OCI-LY3 (cell line): ENCODE data around the gene CCDC150.

Experiments used
- H2AFZ ChIP-seq: fragments of 200-600, 300-600 bp; shearing (Covaris generic); 2 replicates; pipeline ENCODE4 v1.6.0; 2014; ENCODE audit warnings: antibody characterized with exemption, low read depth, low read length
- H3K27ac ChIP-seq: fragments of 200-600, 300-600 bp; sonication (generic); 2 replicates; pipeline ENCODE4 v1.5.1; 2014; ENCODE audit warnings: mild to moderate bottlenecking, low read length, moderate library complexity, mixed read lengths
- H3K27me3 ChIP-seq: fragments of 200-600, 300-600 bp; sonication (generic); 2 replicates; pipeline ENCODE4 v1.6.1; 2014; ENCODE audit warnings: low read depth, low read length, mixed read lengths
- H3K36me3 ChIP-seq: fragments of 200-600, 300-600 bp; sonication (generic); replicated peaks from 2 replicates; pipeline ENCODE3; 2014; ENCODE audit warnings: low read depth, low read length, mixed read lengths
- H3K4me1 ChIP-seq: fragments of 300-600, 200-600 bp; sonication (generic); 2 replicates; pipeline ENCODE4 v1.6.1; 2014; ENCODE audit warnings: low read length, mixed read lengths
- H3K4me2 ChIP-seq: fragments of 200-600, 300-600 bp; sonication (generic); 2 replicates; pipeline ENCODE4 v1.6.1; 2014; ENCODE audit warnings: low read length, mixed read lengths
- H3K4me3 ChIP-seq: fragments of 300-600, 200-600 bp; sonication (generic); 2 replicates; pipeline ENCODE4 v1.5.1; 2014; ENCODE audit warnings: antibody characterized with exemption, mild to moderate bottlenecking, low read length, moderate library complexity
- H3K79me2 ChIP-seq: fragments of 300-600, 200-600 bp; shearing (Covaris generic); 2 replicates; pipeline ENCODE4 v1.6.1; 2014; ENCODE audit warnings: mild to moderate bottlenecking, low read length, mixed read lengths
- H3K9ac ChIP-seq: fragments of 300-600, 200-600 bp; shearing (Covaris generic); 2 replicates; pipeline ENCODE4 v1.6.0; 2014; ENCODE audit warnings: mild to moderate bottlenecking, low read length, moderate library complexity
- H3K9me3 ChIP-seq: fragments of 200-600, 300-600 bp; shearing (Covaris generic); 2 replicates; pipeline ENCODE4 v1.6.1; 2014; ENCODE audit warnings: low read length, mixed read lengths; ENCODE audit not compliant: insufficient read depth
- H4K20me1 ChIP-seq: fragments of 200-600, 300-600 bp; sonication (generic); 2 replicates; pipeline ENCODE4 v1.6.1; 2016; ENCODE audit warnings: low read length, mixed read lengths; ENCODE audit not compliant: insufficient read depth
- EZH2phosphoT487 ChIP-seq: fragments of 200-600 bp; shearing (Covaris generic); IDR thresholded peaks from 2 replicates; pipeline ENCODE4 v1.6.1; 2018; ENCODE audit warnings: antibody characterized with exemption, mixed run types, low read depth
- TF ChIP-seq, protein P1 (sequence below): fragments of 200-600, 300-600 bp; sonication (generic); IDR thresholded peaks from 2 replicates; pipeline ENCODE4 v1.5.1; 2014; ENCODE audit warnings: antibody characterized with exemption, low read length, low read depth

CCDC150 gene

DNA sequence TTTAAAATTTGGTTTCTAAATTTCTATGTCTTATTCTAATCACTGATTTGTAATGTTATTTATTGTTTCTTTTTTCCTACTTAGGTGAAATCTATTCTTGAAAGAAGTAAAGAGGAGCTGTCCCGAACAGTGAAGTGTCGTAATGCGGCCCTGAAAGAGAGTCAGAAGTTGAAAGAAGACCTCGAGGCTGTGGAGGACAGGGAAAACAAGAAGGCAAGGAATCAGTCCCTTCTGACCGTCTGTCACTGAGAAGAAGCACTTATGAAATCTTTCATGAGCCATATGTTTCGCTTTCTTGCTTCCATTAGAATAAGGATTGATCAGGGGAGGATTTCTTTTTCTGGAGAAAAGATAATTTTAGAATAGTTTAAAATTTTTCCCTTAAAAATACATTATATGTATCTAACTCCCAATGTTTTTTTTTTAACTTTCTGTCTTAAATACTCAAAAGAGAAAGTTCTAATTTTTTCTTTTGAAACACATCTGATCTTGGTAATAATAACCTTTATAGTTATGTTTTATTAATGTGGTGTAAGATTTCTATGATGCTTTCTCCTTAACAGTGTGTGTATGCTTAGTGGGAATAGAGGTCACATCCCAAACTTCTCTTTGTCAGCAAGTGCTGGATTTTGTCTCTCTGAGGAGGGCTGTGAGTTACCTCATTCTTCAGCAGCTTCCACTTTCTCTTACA lies 79.0 kb downstream of the CCDC150 start:
- H3K4me3 ChIP-seq, result no peak overlapping the region
- no peak overlapping the region for H3K9ac ChIP-seq
- no peak overlapping the region for H3K4me2 ChIP-seq
- no peaks in the 10 kb centered on the region for H4K20me1 ChIP-seq
- no peaks in the 10 kb centered on the region for H3K79me2 ChIP-seq
- no peaks in the 10 kb centered on the region for H3K9me3 ChIP-seq
- H2AFZ ChIP-seq, result no peak overlapping the region
- peaks cover 7% of the 10 kb centered on the region for H3K36me3 ChIP-seq
- H3K27ac ChIP-seq, result no peak overlapping the region
- no peaks in the 10 kb centered on the region for H3K4me1 ChIP-seq
- H3K27me3 ChIP-seq, result no peaks in the 10 kb centered on the region
- TF ChIP-seq, protein P1, sequence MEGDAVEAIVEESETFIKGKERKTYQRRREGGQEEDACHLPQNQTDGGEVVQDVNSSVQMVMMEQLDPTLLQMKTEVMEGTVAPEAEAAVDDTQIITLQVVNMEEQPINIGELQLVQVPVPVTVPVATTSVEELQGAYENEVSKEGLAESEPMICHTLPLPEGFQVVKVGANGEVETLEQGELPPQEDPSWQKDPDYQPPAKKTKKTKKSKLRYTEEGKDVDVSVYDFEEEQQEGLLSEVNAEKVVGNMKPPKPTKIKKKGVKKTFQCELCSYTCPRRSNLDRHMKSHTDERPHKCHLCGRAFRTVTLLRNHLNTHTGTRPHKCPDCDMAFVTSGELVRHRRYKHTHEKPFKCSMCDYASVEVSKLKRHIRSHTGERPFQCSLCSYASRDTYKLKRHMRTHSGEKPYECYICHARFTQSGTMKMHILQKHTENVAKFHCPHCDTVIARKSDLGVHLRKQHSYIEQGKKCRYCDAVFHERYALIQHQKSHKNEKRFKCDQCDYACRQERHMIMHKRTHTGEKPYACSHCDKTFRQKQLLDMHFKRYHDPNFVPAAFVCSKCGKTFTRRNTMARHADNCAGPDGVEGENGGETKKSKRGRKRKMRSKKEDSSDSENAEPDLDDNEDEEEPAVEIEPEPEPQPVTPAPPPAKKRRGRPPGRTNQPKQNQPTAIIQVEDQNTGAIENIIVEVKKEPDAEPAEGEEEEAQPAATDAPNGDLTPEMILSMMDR, result no peak
- no peak for TF ChIP-seq EZH2phosphoT487

DNA sequence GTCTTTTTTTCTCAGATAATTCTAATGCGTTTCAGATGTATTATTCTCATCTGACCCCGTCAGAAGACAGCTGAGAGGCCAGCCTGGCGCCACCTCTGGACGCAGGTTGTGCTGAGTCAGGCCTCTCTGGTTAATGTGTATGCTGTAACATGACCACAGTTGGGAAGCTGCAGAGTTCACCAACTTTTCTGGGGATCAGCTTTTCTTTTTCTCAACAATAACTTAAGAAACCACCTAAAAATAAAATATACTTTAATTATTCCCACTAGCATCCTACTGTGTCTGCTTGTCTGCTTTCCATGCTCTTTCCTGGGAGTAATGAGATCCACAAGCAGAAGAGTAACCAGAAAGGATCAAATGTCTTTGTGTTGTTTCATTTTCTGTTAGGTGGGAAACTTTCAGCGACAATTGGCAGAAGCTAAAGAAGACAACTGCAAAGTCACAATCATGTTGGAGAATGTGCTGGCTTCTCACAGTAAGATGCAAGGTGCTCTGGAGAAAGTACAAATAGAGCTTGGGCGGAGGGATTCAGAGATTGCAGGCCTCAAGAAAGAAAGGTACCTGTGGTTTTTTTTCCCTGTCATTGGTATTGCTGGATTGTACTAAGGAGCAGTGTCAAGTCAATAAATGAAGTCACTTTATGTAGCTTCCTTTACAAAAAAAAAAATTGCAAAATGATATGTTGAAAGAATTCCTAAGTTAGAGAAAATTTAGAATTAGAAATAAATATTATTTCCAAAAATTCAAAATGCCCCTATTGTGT lies 79.8 kb downstream of the CCDC150 start:
- Histone ChIP-seq H3K9me3 (no peaks in the 10 kb centered on the region), H3K27me3 (no peaks in the 10 kb centered on the region), H4K20me1 (no peaks in the 10 kb centered on the region), H3K79me2 (no peaks in the 10 kb centered on the region), H2AFZ (no peak overlapping the region), H3K36me3 (peaks cover 7% of the 10 kb centered on the region), H3K4me2 (no peak overlapping the region), H3K9ac (no peak overlapping the region), H3K4me3 (no peak overlapping the region), H3K27ac (no peak overlapping the region), H3K4me1 (no peaks in the 10 kb centered on the region)
- no peak for TF ChIP-seq EZH2phosphoT487
- TF ChIP-seq, protein P1, result no peak

DNA sequence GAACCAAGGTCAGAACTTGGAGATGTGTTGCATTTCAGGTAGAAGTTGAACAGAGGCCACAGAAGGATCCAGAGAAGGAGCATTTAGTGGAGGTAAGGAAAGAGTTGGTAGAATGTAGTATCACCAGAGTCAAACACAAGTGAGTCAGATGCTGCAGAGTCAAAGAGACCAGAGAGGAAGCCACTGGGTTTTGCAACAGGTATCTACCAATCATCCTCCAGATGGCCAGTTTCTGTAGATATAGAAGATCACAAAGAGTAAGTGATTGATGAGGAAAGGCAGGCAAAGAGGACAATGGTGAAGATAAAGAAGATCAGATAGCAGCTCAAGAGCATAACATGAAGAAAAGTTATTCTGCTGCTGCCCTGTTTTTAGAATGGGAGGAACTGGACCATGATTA lies 84.1 kb downstream of the CCDC150 start:
- H3K79me2 ChIP-seq, result no peaks in the 10 kb centered on the region
- no peaks in the 10 kb centered on the region for H3K9me3 ChIP-seq
- TF ChIP-seq EZH2phosphoT487, result no peak
- TF ChIP-seq, protein P1, result no peak
- no peak overlapping the region for H2AFZ ChIP-seq
- peaks cover 14% of the 10 kb centered on the region for H3K36me3 ChIP-seq
- peaks cover 5% of the 10 kb centered on the region; the same call in 1 of the 2 replicates for H3K4me1 ChIP-seq
- no peak overlapping the region for H3K4me2 ChIP-seq
- no peaks in the 10 kb centered on the region for H3K27me3 ChIP-seq
- H4K20me1 ChIP-seq, result no peaks in the 10 kb centered on the region
- H3K9ac ChIP-seq, result no peak overlapping the region
- H3K27ac ChIP-seq, result no peak overlapping the region
- no peak overlapping the region for H3K4me3 ChIP-seq

DNA sequence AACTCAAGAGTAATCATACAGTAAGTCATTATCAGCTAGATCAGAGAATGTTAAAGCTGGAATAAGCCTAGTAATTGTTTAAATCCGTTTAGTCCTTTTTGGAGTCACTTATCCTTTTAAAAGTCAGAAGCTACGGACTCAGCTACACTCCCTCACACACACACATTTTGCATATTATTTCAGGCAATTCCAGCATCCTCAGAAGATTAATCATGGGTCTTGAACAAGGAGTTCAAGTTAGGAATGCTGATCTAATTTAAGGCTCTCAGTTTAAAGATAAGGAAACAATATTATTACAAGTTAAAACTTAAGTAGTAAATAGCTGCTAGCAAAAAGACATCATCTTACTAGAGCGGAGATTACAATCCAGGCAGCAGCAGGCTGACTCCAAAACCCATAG lies 85.7 kb downstream of the CCDC150 start:
- H4K20me1 ChIP-seq, result no peaks in the 10 kb centered on the region
- no peak for TF ChIP-seq EZH2phosphoT487
- TF ChIP-seq, protein P1, result no peak
- H3K27me3 ChIP-seq, result no peaks in the 10 kb centered on the region
- H3K36me3 ChIP-seq, result peaks cover 24% of the 10 kb centered on the region
- no peak overlapping the region for H2AFZ ChIP-seq
- H3K27ac ChIP-seq, result no peak overlapping the region
- H3K9ac ChIP-seq, result no peak overlapping the region
- no peaks in the 10 kb centered on the region for H3K79me2 ChIP-seq
- no peak overlapping the region for H3K4me2 ChIP-seq
- H3K4me3 ChIP-seq, result no peak overlapping the region
- no peaks in the 10 kb centered on the region for H3K9me3 ChIP-seq
- peaks cover 5% of the 10 kb centered on the region; the same call in 1 of the 2 replicates for H3K4me1 ChIP-seq
